PC-3 (cell line): ENCODE data around the gene CLEC16A. TPM values are rescaled to one million over a fixed set of nuclear protein-coding genes. Genes with fewer than 3 reads are reported as not detected.

Experiments used
- ATAC-seq: fragments of 200-7000 bp; cut with Tn5 transposase; 2 replicates; pipeline ENCODE4 v1.9.1; 2020; ENCODE audit warnings: mild to moderate bottlenecking, moderate library complexity
- BruUV-seq: library from RNA; stranded (reverse); fragments of 400-500 nt; replicated peaks from 2 replicates; lab custom pipeline; 2021; lab: Mats Ljungman, UMichigan
- CTCF ChIA-PET: fragments of 300-600 bp; sonication (Branson Sonifier 250); formaldehyde crosslinking; loops from one replicate; lab custom pipeline; 2022; ENCODE audit warnings: antibody characterized with exemption; lab: Charles Lee
- POLR2A ChIA-PET: fragments of 300-600 bp; sonication (Branson Sonifier 250); formaldehyde crosslinking; loops from one replicate; lab custom pipeline; 2022; ENCODE audit warnings: antibody characterized with exemption; ENCODE audit not compliant: unreplicated experiment; lab: Charles Lee
- DNase-seq: peaks from one replicate; pipeline ENCODE4 v3.0.0-alpha.2; 2015
- H2AFZ ChIP-seq: fragments of 300-600 bp; sonication (generic); 2 replicates; pipeline ENCODE4 v1.6.0; 2016; ENCODE audit warnings: antibody characterized with exemption, low read length
- H3F3A ChIP-seq: fragments of 300-600 bp; sonication (generic); one replicate; pipeline ENCODE4 v1.6.0; 2017; ENCODE audit warnings: antibody characterized with exemption, low read length, control low read depth, mild to moderate bottlenecking; ENCODE audit not compliant: unreplicated experiment
- H3K27ac ChIP-seq: fragments of 300-600 bp; sonication (generic); 2 replicates; pipeline ENCODE4 v1.5.1; 2016; ENCODE audit warnings: mild to moderate bottlenecking, low read length
- H3K27me3 ChIP-seq: fragments of 300-600 bp; sonication (generic); 2 replicates; pipeline ENCODE4 v1.6.1; 2016; ENCODE audit warnings: low read length, mixed read lengths
- H3K36me3 ChIP-seq: fragments of 300-600 bp; sonication (generic); 2 replicates; pipeline ENCODE4 v1.6.1; 2016; ENCODE audit warnings: low read depth, mixed run types, low read length, mixed read lengths
- H3K4me1 ChIP-seq: fragments of 300-600 bp; sonication (generic); 2 replicates; pipeline ENCODE4 v1.5.1; 2016; ENCODE audit warnings: low read length; ENCODE audit not compliant: insufficient read depth
- H3K4me2 ChIP-seq: fragments of 300-600 bp; sonication (generic); 2 replicates; pipeline ENCODE4 v1.6.0; 2016; ENCODE audit warnings: low read length
- H3K4me3 ChIP-seq: fragments of 300-600 bp; sonication (generic); 2 replicates; pipeline ENCODE4 v1.5.1; 2016; ENCODE audit warnings: mild to moderate bottlenecking, low read length, mixed read lengths
- H3K79me2 ChIP-seq: fragments of 300-600 bp; sonication (generic); 2 replicates; pipeline ENCODE4 v1.6.1; 2017; ENCODE audit warnings: low read length, mixed read lengths
- H3K9ac ChIP-seq: fragments of 300-600 bp; sonication (generic); 2 replicates; pipeline ENCODE4 v1.6.0; 2016; ENCODE audit warnings: mild to moderate bottlenecking, low read length
- H3K9me2 ChIP-seq: fragments of 300-600 bp; sonication (generic); replicated peaks from 2 replicates; pipeline ENCODE4 v1.6.1; 2016; ENCODE audit warnings: mixed run types, low read length, mixed read lengths
- H3K9me3 ChIP-seq: fragments of 300-600 bp; sonication (generic); 2 replicates; pipeline ENCODE4 v1.6.1; 2016; ENCODE audit warnings: low read length, mixed read lengths
- H4K20me1 ChIP-seq: fragments of 300-600 bp; sonication (generic); 2 replicates; pipeline ENCODE4 v1.6.1; 2016; ENCODE audit warnings: low read length, mixed read lengths
- EZH2 ChIP-seq: fragments of 300-600 bp; sonication (generic); IDR thresholded peaks from one replicate; pipeline ENCODE4 v1.6.1; 2017; ENCODE audit warnings: antibody characterized with exemption, mild to moderate bottlenecking, low read length; ENCODE audit not compliant: unreplicated experiment
- EZH2phosphoT487 ChIP-seq: fragments of 300-600 bp; sonication (generic); IDR thresholded peaks from 2 replicates; pipeline ENCODE4 v1.6.1; 2018; ENCODE audit warnings: mild to moderate bottlenecking, antibody characterized with exemption, low read length, borderline replicate concordance
- intact Hi-C: fragments of 100-400 bp; cut with micrococcal nuclease; formaldehyde crosslinking; loops from 2 replicates; pipeline ENCODE4 v1.9.0; 2023
- total RNA-seq: library from RNA; depleted of rRNA; stranded (reverse); fragments of >200 nt; gene quantifications from 2 replicates; pipeline ENCODE4 v1.2.3, GENCODE V29; 2014
- TF ChIP-seq, protein P1 (sequence below): fragments of 300-600 bp; sonication (generic); conservative IDR thresholded peaks from 2 replicates; pipeline ENCODE4 v1.5.1; 2017; ENCODE audit warnings: antibody characterized with exemption, low read depth, mild to moderate bottlenecking, low read length

Gene CLEC16A
- total RNA-seq, 1 experiment from 2014 or later = 9.5 TPM

DNA sequence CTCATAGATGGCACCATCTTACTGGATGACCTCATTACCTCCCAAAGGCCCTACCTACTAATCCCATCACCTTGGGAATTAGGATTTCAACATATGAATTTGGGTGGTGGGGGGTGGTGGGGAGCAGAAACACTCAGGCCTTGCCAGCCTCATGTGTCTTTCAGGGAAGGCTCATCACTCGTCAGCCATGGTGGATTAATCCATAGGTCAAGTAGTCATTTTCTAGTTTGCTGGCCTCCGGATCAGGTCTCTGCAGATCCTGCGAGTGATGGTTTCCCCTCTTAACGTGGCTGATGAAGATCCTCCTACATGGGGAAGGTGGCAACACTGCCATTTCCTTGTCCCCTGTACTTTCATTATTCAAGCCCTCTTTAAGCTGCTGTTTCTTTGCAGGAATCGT, 101.1 kb downstream of the CLEC16A start:
- H3K4me1 ChIP-seq = peaks cover 8% of the 10 kb centered on the region
- H2AFZ ChIP-seq = no peak overlapping the region
- no peak overlapping the region for H3K4me3 ChIP-seq
- DNase-seq (no peak), ATAC-seq (no peak)
- POLR2A ChIA-PET = no interaction called here
- TF ChIP-seq EZH2phosphoT487 (no peak), EZH2 (no peak)
- TF ChIP-seq, protein P1, sequence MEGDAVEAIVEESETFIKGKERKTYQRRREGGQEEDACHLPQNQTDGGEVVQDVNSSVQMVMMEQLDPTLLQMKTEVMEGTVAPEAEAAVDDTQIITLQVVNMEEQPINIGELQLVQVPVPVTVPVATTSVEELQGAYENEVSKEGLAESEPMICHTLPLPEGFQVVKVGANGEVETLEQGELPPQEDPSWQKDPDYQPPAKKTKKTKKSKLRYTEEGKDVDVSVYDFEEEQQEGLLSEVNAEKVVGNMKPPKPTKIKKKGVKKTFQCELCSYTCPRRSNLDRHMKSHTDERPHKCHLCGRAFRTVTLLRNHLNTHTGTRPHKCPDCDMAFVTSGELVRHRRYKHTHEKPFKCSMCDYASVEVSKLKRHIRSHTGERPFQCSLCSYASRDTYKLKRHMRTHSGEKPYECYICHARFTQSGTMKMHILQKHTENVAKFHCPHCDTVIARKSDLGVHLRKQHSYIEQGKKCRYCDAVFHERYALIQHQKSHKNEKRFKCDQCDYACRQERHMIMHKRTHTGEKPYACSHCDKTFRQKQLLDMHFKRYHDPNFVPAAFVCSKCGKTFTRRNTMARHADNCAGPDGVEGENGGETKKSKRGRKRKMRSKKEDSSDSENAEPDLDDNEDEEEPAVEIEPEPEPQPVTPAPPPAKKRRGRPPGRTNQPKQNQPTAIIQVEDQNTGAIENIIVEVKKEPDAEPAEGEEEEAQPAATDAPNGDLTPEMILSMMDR = no peak
- H3K9me3 ChIP-seq = no peaks in the 10 kb centered on the region
- H3K27ac ChIP-seq = no peak overlapping the region
- no peaks in the 10 kb centered on the region for H3K79me2 ChIP-seq
- no peaks in the 10 kb centered on the region for H4K20me1 ChIP-seq
- BruUV-seq = no TSS peak
- intact Hi-C loops = no loop called here
- no peaks in the 10 kb centered on the region for H3K9me2 ChIP-seq
- no peaks in the 10 kb centered on the region for H3F3A ChIP-seq
- no peak overlapping the region for H3K9ac ChIP-seq
- no peaks in the 10 kb centered on the region for H3K36me3 ChIP-seq
- no peak overlapping the region for H3K4me2 ChIP-seq
- no peaks in the 10 kb centered on the region for H3K27me3 ChIP-seq
- CTCF ChIA-PET = no interaction called here

DNA sequence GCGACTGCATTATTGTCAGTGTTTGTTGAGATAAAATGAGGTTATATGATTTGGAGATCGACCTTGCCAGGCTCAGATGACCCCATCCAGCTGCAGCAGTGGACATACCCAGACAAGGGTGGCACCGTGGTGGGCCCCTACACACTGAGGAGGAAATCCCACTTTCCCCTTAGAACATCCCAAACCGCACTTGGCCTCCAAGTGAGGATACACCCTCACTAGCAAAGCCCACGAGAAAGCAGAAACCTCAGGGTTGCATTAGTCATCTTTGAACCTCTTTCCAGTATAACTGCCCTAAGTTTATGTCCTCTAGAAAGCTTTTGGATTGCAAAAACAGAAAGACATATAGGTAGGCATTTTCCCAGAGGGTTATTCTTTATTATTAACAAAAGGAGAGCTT, 101.5 kb downstream of the CLEC16A start:
- TF ChIP-seq EZH2phosphoT487 (no peak), EZH2 (no peak)
- TF ChIP-seq, protein P1 = no peak
- ChIA-PET POLR2A (no interaction called here), CTCF (no interaction called here)
- no peak overlapping the region for H3K4me2 ChIP-seq
- ATAC-seq (no peak), DNase-seq (no peak)
- BruUV-seq = no TSS peak
- H3K27ac ChIP-seq = no peak overlapping the region
- H3F3A ChIP-seq = no peaks in the 10 kb centered on the region
- no peaks in the 10 kb centered on the region for H3K79me2 ChIP-seq
- no peak overlapping the region for H2AFZ ChIP-seq
- no peaks in the 10 kb centered on the region for H3K9me2 ChIP-seq
- intact Hi-C loops = no loop called here
- no peaks in the 10 kb centered on the region for H3K27me3 ChIP-seq
- no peaks in the 10 kb centered on the region for H4K20me1 ChIP-seq
- no peaks in the 10 kb centered on the region for H3K9me3 ChIP-seq
- no peak overlapping the region for H3K9ac ChIP-seq
- peaks cover 8% of the 10 kb centered on the region for H3K4me1 ChIP-seq
- no peak overlapping the region for H3K4me3 ChIP-seq
- H3K36me3 ChIP-seq = no peaks in the 10 kb centered on the region

DNA sequence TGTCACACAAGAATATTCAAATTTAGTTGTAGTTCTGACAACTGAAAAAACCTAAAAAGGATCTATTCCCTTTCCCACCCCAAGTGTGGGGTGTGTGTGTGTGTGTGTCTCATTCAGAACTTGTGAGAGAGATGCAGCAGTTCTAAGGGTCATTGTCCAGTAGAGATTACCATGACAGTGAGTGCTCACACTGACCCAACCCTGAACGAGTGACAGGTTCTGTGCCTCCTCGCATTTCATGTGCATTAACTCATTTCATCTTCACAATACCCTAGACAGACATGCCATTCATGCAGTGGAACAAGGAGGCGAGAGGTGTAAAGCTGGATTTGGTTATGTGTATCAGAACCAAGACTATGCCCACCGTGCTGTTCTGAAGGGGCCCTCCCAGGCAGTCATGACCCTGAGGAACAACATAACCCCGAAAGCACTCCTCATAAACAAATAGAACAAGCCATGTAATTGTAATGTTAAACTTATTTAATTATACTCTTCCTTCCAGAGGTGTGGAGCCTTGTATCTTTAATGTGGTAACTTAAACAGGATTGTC, 102.1 kb downstream of the CLEC16A start:
- no peak for DNase-seq
- Histone ChIP-seq H3K79me2 (no peaks in the 10 kb centered on the region), H3K9ac (no peak overlapping the region), H3K4me2 (no peak overlapping the region), H3K27ac (no peak overlapping the region), H3F3A (no peaks in the 10 kb centered on the region), H3K4me1 (peaks cover 8% of the 10 kb centered on the region), H3K9me2 (no peaks in the 10 kb centered on the region), H4K20me1 (no peaks in the 10 kb centered on the region), H2AFZ (no peak overlapping the region), H3K27me3 (no peaks in the 10 kb centered on the region), H3K4me3 (no peak overlapping the region), H3K9me3 (no peaks in the 10 kb centered on the region), H3K36me3 (no peaks in the 10 kb centered on the region)
- ChIA-PET POLR2A (no interaction called here), CTCF (no interaction called here)
- intact Hi-C loops = no loop called here
- TF ChIP-seq, protein P1 = no peak
- TF ChIP-seq EZH2phosphoT487 (no peak), EZH2 (no peak)
- ATAC-seq = no peak
- BruUV-seq = no TSS peak
